ENCODE data around the gene LHFPL4.
"Not testable (repeated sequence)": the region's sequence is repeated elsewhere in the genome, so short reads cannot be mapped to it uniquely, and the experiment has no call there.

The LHFPL4 gene

GRCh38 chr3:9512456-9513045, 41.1 kb downstream of the LHFPL4 start:
- Histone ChIP-seq H2AFZ (ENCODE audit: low read depth, low read length) (no peak overlapping the region), H3K9me3 (ENCODE audit: low read length) (no peaks in the 10 kb centered on the region), H3K4me3 (ENCODE audit: low read length) (no peak overlapping the region), H3K4me1 (ENCODE audit: insufficient read depth, low read length) (no peaks in the 10 kb centered on the region), H3K36me3 (ENCODE audit: insufficient read depth, low read length) (no peaks in the 10 kb centered on the region), H3K27me3 (ENCODE audit: insufficient read depth, low read length) (peaks cover 12% of the 10 kb centered on the region)

GRCh38 chr3:9508781-9509180, 44.8 kb downstream of the LHFPL4 start:
- Histone ChIP-seq H3K36me3 (ENCODE audit: insufficient read depth, low read length) (no peaks in the 10 kb centered on the region), H2AFZ (ENCODE audit: low read depth, low read length) (no peak overlapping the region), H3K27me3 (ENCODE audit: insufficient read depth, low read length) (peaks cover 12% of the 10 kb centered on the region), H3K9me3 (ENCODE audit: low read length) (no peaks in the 10 kb centered on the region), H3K4me3 (ENCODE audit: low read length) (no peak overlapping the region), H3K4me1 (ENCODE audit: insufficient read depth, low read length) (no peaks in the 10 kb centered on the region)

- Histone ChIP-seq H3K9me3 (ENCODE audit: low read length) (no peaks in the 10 kb centered on the region), H2AFZ (ENCODE audit: low read depth, low read length) (no peak overlapping the region)
Observed at GRCh38 chr3:9507586-9508578, 45.7 kb downstream of the LHFPL4 start.

GRCh38 chr3:9503283-9503682, 50.3 kb downstream of the LHFPL4 start:
- Histone ChIP-seq H2AFZ (ENCODE audit: low read depth, low read length) (no peak overlapping the region), H3K9me3 (ENCODE audit: low read length) (no peaks in the 10 kb centered on the region), H3K4me3 (ENCODE audit: low read length) (no peak overlapping the region), H3K27me3 (ENCODE audit: insufficient read depth, low read length) (peaks cover 2% of the 10 kb centered on the region), H3K36me3 (ENCODE audit: insufficient read depth, low read length) (no peaks in the 10 kb centered on the region), H3K4me1 (ENCODE audit: insufficient read depth, low read length) (peaks cover 10% of the 10 kb centered on the region)

More at GRCh38 chr3:9507586-9508578, 45.7 kb downstream of the LHFPL4 start:
- Histone ChIP-seq H3K4me1 (ENCODE audit: insufficient read depth, low read length) (no peaks in the 10 kb centered on the region), H3K27me3 (ENCODE audit: insufficient read depth, low read length) (peaks cover 12% of the 10 kb centered on the region), H3K36me3 (ENCODE audit: insufficient read depth, low read length) (no peaks in the 10 kb centered on the region), H3K4me3 (ENCODE audit: low read length) (no peak overlapping the region)

- Histone ChIP-seq H3K4me1 (ENCODE audit: insufficient read depth, low read length) (peaks cover 10% of the 10 kb centered on the region), H2AFZ (ENCODE audit: low read depth, low read length) (no peak overlapping the region), H3K27me3 (ENCODE audit: insufficient read depth, low read length) (no peaks in the 10 kb centered on the region), H3K4me3 (ENCODE audit: low read length) (no peak overlapping the region), H3K9me3 (ENCODE audit: low read length) (no peaks in the 10 kb centered on the region), H3K36me3 (ENCODE audit: insufficient read depth, low read length) (no peaks in the 10 kb centered on the region)
Observed at GRCh38 chr3:9501226-9501625, 52.4 kb downstream of the LHFPL4 start.

GRCh38 chr3:9500108-9501050, 53.2 kb downstream of the LHFPL4 start:
- H2AFZ ChIP-seq (ENCODE audit: low read depth, low read length): no peak overlapping the region
- no peaks in the 10 kb centered on the region for H3K9me3 ChIP-seq (ENCODE audit: low read length)
- H3K4me3 ChIP-seq (ENCODE audit: low read length): peak overlapping the region; percentile 7
- no peaks in the 10 kb centered on the region for H3K36me3 ChIP-seq (ENCODE audit: insufficient read depth, low read length)
- peaks cover 10% of the 10 kb centered on the region for H3K4me1 ChIP-seq (ENCODE audit: insufficient read depth, low read length)
- H3K27me3 ChIP-seq (ENCODE audit: insufficient read depth, low read length): no peaks in the 10 kb centered on the region

- H3K36me3 ChIP-seq (ENCODE audit: insufficient read depth, low read length): no peaks in the 10 kb centered on the region
- H3K4me3 ChIP-seq (ENCODE audit: low read length): peak overlapping the region; percentile 7
- peaks cover 10% of the 10 kb centered on the region for H3K4me1 ChIP-seq (ENCODE audit: insufficient read depth, low read length)
- H2AFZ ChIP-seq (ENCODE audit: low read depth, low read length): no peak overlapping the region
- H3K27me3 ChIP-seq (ENCODE audit: insufficient read depth, low read length): no peaks in the 10 kb centered on the region
- no peaks in the 10 kb centered on the region for H3K9me3 ChIP-seq (ENCODE audit: low read length)
Observed at GRCh38 chr3:9499455-9500107, 54.0 kb downstream of the LHFPL4 start.

- no peaks in the 10 kb centered on the region for H3K9me3 ChIP-seq (ENCODE audit: low read length)
- no peaks in the 10 kb centered on the region for H3K27me3 ChIP-seq (ENCODE audit: insufficient read depth, low read length)
- H2AFZ ChIP-seq (ENCODE audit: low read depth, low read length): no peak overlapping the region
Observed at GRCh38 chr3:9498781-9499180, 54.8 kb downstream of the LHFPL4 start.

GRCh38 chr3:9497821-9498565, 55.6 kb downstream of the LHFPL4 start:
- H3K4me3 ChIP-seq (ENCODE audit: low read length): no peak overlapping the region
- no peak overlapping the region for H2AFZ ChIP-seq (ENCODE audit: low read depth, low read length)
- H3K36me3 ChIP-seq (ENCODE audit: insufficient read depth, low read length): no peaks in the 10 kb centered on the region
- H3K4me1 ChIP-seq (ENCODE audit: insufficient read depth, low read length): peaks cover 10% of the 10 kb centered on the region
- no peaks in the 10 kb centered on the region for H3K9me3 ChIP-seq (ENCODE audit: low read length)
- H3K27me3 ChIP-seq (ENCODE audit: insufficient read depth, low read length): no peaks in the 10 kb centered on the region

More at GRCh38 chr3:9498781-9499180, 54.8 kb downstream of the LHFPL4 start:
- Histone ChIP-seq H3K36me3 (ENCODE audit: insufficient read depth, low read length) (no peaks in the 10 kb centered on the region), H3K4me3 (ENCODE audit: low read length) (no peak overlapping the region), H3K4me1 (ENCODE audit: insufficient read depth, low read length) (peaks cover 10% of the 10 kb centered on the region)

GRCh38 chr3:9496893-9497292, 56.7 kb downstream of the LHFPL4 start:
- no peaks in the 10 kb centered on the region for H3K36me3 ChIP-seq (ENCODE audit: insufficient read depth, low read length)
- no peak overlapping the region for H2AFZ ChIP-seq (ENCODE audit: low read depth, low read length)
- peaks cover 10% of the 10 kb centered on the region for H3K4me1 ChIP-seq (ENCODE audit: insufficient read depth, low read length)
- no peaks in the 10 kb centered on the region for H3K9me3 ChIP-seq (ENCODE audit: low read length)
- no peak overlapping the region for H3K4me3 ChIP-seq (ENCODE audit: low read length)
- H3K27me3 ChIP-seq (ENCODE audit: insufficient read depth, low read length): no peaks in the 10 kb centered on the region

- H3K4me3 ChIP-seq (ENCODE audit: low read length); H3K27me3 ChIP-seq (ENCODE audit: insufficient read depth, low read length); H3K4me1 ChIP-seq (ENCODE audit: insufficient read depth, low read length); H2AFZ ChIP-seq (ENCODE audit: low read depth, low read length); H3K36me3 ChIP-seq (ENCODE audit: insufficient read depth, low read length); H3K9me3 ChIP-seq (ENCODE audit: low read length): not testable (repeated sequence)
Observed at GRCh38 chr3:9494036-9494435, 59.6 kb downstream of the LHFPL4 start.

GRCh38 chr3:9491506-9491905, 62.1 kb downstream of the LHFPL4 start:
- Histone ChIP-seq H3K36me3 (ENCODE audit: insufficient read depth, low read length) (no peaks in the 10 kb centered on the region), H3K4me3 (ENCODE audit: low read length) (no peak overlapping the region), H3K9me3 (ENCODE audit: low read length) (peaks cover 1% of the 10 kb centered on the region), H3K4me1 (ENCODE audit: insufficient read depth, low read length) (no peaks in the 10 kb centered on the region), H2AFZ (ENCODE audit: low read depth, low read length) (no peak overlapping the region), H3K27me3 (ENCODE audit: insufficient read depth, low read length) (no peaks in the 10 kb centered on the region)

All from neuron (in vitro differentiated cells).